ENCODE results near the gene MANF. TPM values are rescaled to one million over a fixed set of nuclear protein-coding genes. Genes with fewer than 3 reads are reported as not detected.

Gene MANF
- total and polyA plus RNA-seq, 2 of the 4 experiments (the other 2 are of a cell fraction) = 65.4 to 122 TPM

GRCh38 chr3:51422211-51422610 is 37.1 kb downstream of the MANF start:
- no peaks in the 10 kb centered on the region for H3K9me1 ChIP-seq (ENCODE audit: insufficient read depth, low read length)
- H3K4me1 ChIP-seq (ENCODE audit: control insufficient read depth, insufficient read depth, low read length) = no peaks in the 10 kb centered on the region
- ATAC-seq (ENCODE audit: low read depth) (no peak), DNase-seq (no peak)
- no peaks in the 10 kb centered on the region for H4K20me1 ChIP-seq (ENCODE audit: insufficient read depth, low read length)
- BruUV-seq (replicated peaks) = no TSS peak
- H3K4me3 ChIP-seq (ENCODE audit: insufficient read depth, low read depth, low read length) = no peak overlapping the region
- no peak overlapping the region for H4K91ac ChIP-seq (ENCODE audit: insufficient read depth, low read depth, low read length)
- no peak overlapping the region for H2BK20ac ChIP-seq (ENCODE audit: low read depth, low read length)
- no peak overlapping the region for H3K27ac ChIP-seq (ENCODE audit: insufficient read depth, low read length)
- no peak overlapping the region for H3K18ac ChIP-seq (ENCODE audit: low read depth, low read length)
- H2BK15ac ChIP-seq (ENCODE audit: low read depth, low read length) = no peak overlapping the region
- H3K36me3 ChIP-seq (ENCODE audit: control insufficient read depth, insufficient read depth, low read length) = peaks cover 19% of the 10 kb centered on the region
- no CpG with 5 or more reads among the region's 3 CpGs for WGBS, 2 experiments (ENCODE audit: extremely low coverage in 2 of 2, insufficient read length in 1 of 2)
- ChIA-PET POLR2A (ENCODE audit: unreplicated experiment) (no interaction called here), CTCF (interaction anchor here (0.7 kb wide), 1 partner anchor 9 kb away, joined by 3 read pairs; no protein-coding TSS in a partner anchor)
- H3K23ac ChIP-seq (ENCODE audit: low read depth, low read length) = no peak overlapping the region
- H4K5ac ChIP-seq (ENCODE audit: low read depth, low read length) = no peak overlapping the region
- no peaks in the 10 kb centered on the region for H3K27me3 ChIP-seq (ENCODE audit: control insufficient read depth, insufficient read depth, low read length)
- no peaks in the 10 kb centered on the region for H3K9me3 ChIP-seq (ENCODE audit: control insufficient read depth, insufficient read depth, low read length)
- H2BK120ac ChIP-seq (ENCODE audit: low read depth, low read length) = no peak overlapping the region
- dilution Hi-C loops (cut with HindIII; ENCODE audit: low sequenced_read_pairs, unreplicated experiment) = no loop called here
- H3K4ac ChIP-seq (ENCODE audit: low read depth, low read length) = no peak overlapping the region
- no peak overlapping the region for H2AK5ac ChIP-seq (ENCODE audit: low read depth, low read length)
- no peak overlapping the region for H2BK5ac ChIP-seq (ENCODE audit: low read depth, low read length, poor library complexity, severe bottlenecking)
- no peak overlapping the region for H3K14ac ChIP-seq (replicated peaks; ENCODE audit: low read depth, low read length)
- no peak overlapping the region for H3K4me2 ChIP-seq (ENCODE audit: low read depth, low read length)
- H2AK9ac ChIP-seq (replicated peaks; ENCODE audit: low read depth, low read length, poor library complexity) = no peak overlapping the region
- no peak overlapping the region for H3K56ac ChIP-seq (ENCODE audit: extremely low read depth, insufficient read depth, low read length)
- H3K79me1 ChIP-seq (ENCODE audit: low read depth in 1 of 2, low read length in 2 of 2) = no peaks in the 10 kb centered on the region; a peak in 1 of 4 replicates
- H2AFZ ChIP-seq (replicated peaks; ENCODE audit: low read length, poor library complexity) = no peak overlapping the region
- TF ChIP-seq BHLHE40 (IDR thresholded peaks at IDR 0.05; ENCODE audit: low read depth, low read length) (no peak), CTCF (conservative IDR thresholded peaks at IDR 0.05; ENCODE audit: low read depth, low read length) (no peak), MXI1 (IDR thresholded peaks at IDR 0.05; ENCODE audit: borderline replicate concordance, low read depth, low read length) (no peak), ELK1 (IDR thresholded peaks at IDR 0.05; ENCODE audit: borderline replicate concordance, low read depth, low read length) (no peak), POLR2A (IDR thresholded peaks at IDR 0.05; ENCODE audit: low read depth, low read length) (no peak), CHD1 (IDR thresholded peaks at IDR 0.05; ENCODE audit: low read depth, low read length) (no peak), CEBPB (IDR thresholded peaks at IDR 0.05; ENCODE audit: low read depth, low read length) (no peak), FOS (IDR thresholded peaks at IDR 0.05; ENCODE audit: low read depth, low read length) (no peak), USF2 (IDR thresholded peaks at IDR 0.05; ENCODE audit: low read depth, low read length) (no peak), RAD21 (IDR thresholded peaks at IDR 0.05; ENCODE audit: low read length) (no peak), RFX5 (IDR thresholded peaks at IDR 0.05; ENCODE audit: low read depth, low read length) (no peak), NFE2L2 (IDR thresholded peaks at IDR 0.05; ENCODE audit: low read depth, low read length) (no peak), MAFK (IDR thresholded peaks at IDR 0.05; ENCODE audit: low read depth, low read length) (no peak), MAZ (IDR thresholded peaks at IDR 0.05; ENCODE audit: borderline replicate concordance, low read depth, low read length) (no peak), RCOR1 (IDR thresholded peaks at IDR 0.05; ENCODE audit: insufficient replicate concordance, low read length) (no peak)
- H3K9ac ChIP-seq (ENCODE audit: low read depth, low read length) = no peak overlapping the region
- in situ Hi-C loops (cut with MboI; ENCODE audit: low sequenced_read_pairs) = no loop called here
- intact Hi-C loops (cut with micrococcal nuclease) = no loop called here
- no peak overlapping the region for H4K8ac ChIP-seq (ENCODE audit: low read depth in 2 of 2, low read length in 2 of 2)

All from IMR-90 (cell line).